SK-N-MC (cell line): Measurements from ENCODE around the gene FGF14.

Source experiments
- DNase-seq: peaks from one replicate; pipeline ENCODE4 v3.0.0-alpha.2; 2011; ENCODE audit warnings: low read depth, low spot score
- H3K27ac ChIP-seq: fragments of 200-600 bp; sonication (generic); 2 replicates; pipeline ENCODE4 v1.5.1; 2016; ENCODE audit warnings: mixed run types
- H3K36me3 ChIP-seq: fragments of 200-600 bp; sonication (generic); 2 replicates; pipeline ENCODE4 v1.6.1; 2017; ENCODE audit warnings: antibody characterized with exemption, low read length, mixed read lengths; ENCODE audit not compliant: insufficient read depth
- H3K4me3 ChIP-seq: fragments of 200-600 bp; sonication (generic); 2 replicates; pipeline ENCODE4 v1.5.1; 2016
- H3K9ac ChIP-seq: fragments of 200-600 bp; sonication (generic); 2 replicates; pipeline ENCODE4 v1.8.0; 2017; ENCODE audit warnings: mixed run types, mixed read lengths; ENCODE audit not compliant: insufficient read length
- H3K9me3 ChIP-seq: fragments of 200-600 bp; sonication (generic); 2 replicates; pipeline ENCODE4 v1.6.1; 2017; ENCODE audit warnings: low read depth, mild to moderate bottlenecking, antibody characterized with exemption, low read length, moderate library complexity, mixed read lengths
- EZH2 ChIP-seq: fragments of 200-600 bp; sonication (generic); IDR thresholded peaks from one replicate; pipeline ENCODE4 v1.6.1; 2017; ENCODE audit warnings: antibody characterized with exemption
- FOXP2 ChIP-seq: optimal IDR thresholded peaks from 2 replicates; pipeline ENCODE3; 2011; ENCODE audit warnings: mild to moderate bottlenecking, moderate library complexity; ENCODE audit not compliant: insufficient read depth; ENCODE audit errors: extremely low read length, control extremely low read depth
- POLR2AphosphoS5 ChIP-seq: IDR thresholded peaks from 2 replicates; pipeline ENCODE4 v1.6.1; 2012; ENCODE audit warnings: mild to moderate bottlenecking, low read depth, low read length, borderline replicate concordance

Gene FGF14

GRCh38 chr13:102197193-102197592 lies 204.7 kb downstream of the FGF14 start:
- H3K27ac ChIP-seq = no peak overlapping the region
- TF ChIP-seq FOXP2 (no peak), EZH2 (no peak), POLR2AphosphoS5 (no peak)
- H3K4me3 ChIP-seq = no peak overlapping the region
- no peak overlapping the region for H3K9ac ChIP-seq
- H3K9me3 ChIP-seq = no peaks in the 10 kb centered on the region
- DNase-seq = no peak
- no peaks in the 10 kb centered on the region for H3K36me3 ChIP-seq

GRCh38 chr13:102195566-102196462 lies 206.0 kb downstream of the FGF14 start:
- DNase-seq = peak; percentile 22
- Histone ChIP-seq H3K9me3 (no peaks in the 10 kb centered on the region), H3K4me3 (no peak overlapping the region), H3K36me3 (no peaks in the 10 kb centered on the region), H3K27ac (peak overlapping the region; percentile 73), H3K9ac (no peak overlapping the region)
- TF ChIP-seq EZH2 (no peak), POLR2AphosphoS5 (no peak), FOXP2 (no peak)

GRCh38 chr13:102192858-102193257 lies 209.0 kb downstream of the FGF14 start:
- Histone ChIP-seq H3K36me3 (no peaks in the 10 kb centered on the region), H3K27ac (no peak overlapping the region), H3K4me3 (no peak overlapping the region), H3K9ac (no peak overlapping the region), H3K9me3 (no peaks in the 10 kb centered on the region)
- TF ChIP-seq POLR2AphosphoS5 = no peak
- TF ChIP-seq EZH2 = no peak
- no peak for TF ChIP-seq FOXP2
- no peak for DNase-seq

GRCh38 chr13:102191951-102192502 lies 209.8 kb downstream of the FGF14 start:
- no peaks in the 10 kb centered on the region for H3K9me3 ChIP-seq
- no peak overlapping the region for H3K27ac ChIP-seq
- H3K9ac ChIP-seq = no peak overlapping the region
- no peak overlapping the region for H3K4me3 ChIP-seq
- DNase-seq = no peak
- TF ChIP-seq EZH2 (no peak), FOXP2 (no peak), POLR2AphosphoS5 (no peak)
- H3K36me3 ChIP-seq = no peaks in the 10 kb centered on the region

GRCh38 chr13:102190930-102191329 lies 210.9 kb downstream of the FGF14 start:
- H3K36me3 ChIP-seq = no peaks in the 10 kb centered on the region
- H3K4me3 ChIP-seq = no peak overlapping the region
- no peak overlapping the region for H3K9ac ChIP-seq
- no peak overlapping the region for H3K27ac ChIP-seq
- DNase-seq = no peak
- TF ChIP-seq FOXP2 = no peak
- TF ChIP-seq EZH2 = no peak
- H3K9me3 ChIP-seq = no peaks in the 10 kb centered on the region

GRCh38 chr13:102187313-102187712 lies 214.5 kb downstream of the FGF14 start:
- Histone ChIP-seq H3K4me3 (no peak overlapping the region), H3K36me3 (no peaks in the 10 kb centered on the region), H3K9ac (no peak overlapping the region), H3K27ac (no peak overlapping the region), H3K9me3 (no peaks in the 10 kb centered on the region)
- TF ChIP-seq EZH2 (no peak), POLR2AphosphoS5 (no peak), FOXP2 (no peak)
- no peak for DNase-seq

- Histone ChIP-seq H3K9ac (no peak overlapping the region), H3K9me3 (no peaks in the 10 kb centered on the region), H3K36me3 (no peaks in the 10 kb centered on the region), H3K27ac (no peak overlapping the region), H3K4me3 (no peak overlapping the region)
- TF ChIP-seq FOXP2 (no peak), POLR2AphosphoS5 (no peak), EZH2 (no peak)
- DNase-seq = no peak
Observed at GRCh38 chr13:102185375-102185984, 216.4 kb downstream of the FGF14 start.

- TF ChIP-seq FOXP2 = no peak
- TF ChIP-seq POLR2AphosphoS5 = no peak
- no peak for TF ChIP-seq EZH2
- Histone ChIP-seq H3K4me3 (no peak overlapping the region), H3K27ac (no peak overlapping the region), H3K9me3 (no peaks in the 10 kb centered on the region), H3K9ac (no peak overlapping the region), H3K36me3 (no peaks in the 10 kb centered on the region)
- DNase-seq = no peak
Observed at GRCh38 chr13:102183509-102184182, 218.2 kb downstream of the FGF14 start.
